Cerebellar cortex (tissue), 1 donor: ENCODE data around the gene PSMB10.
"Not testable (repeated sequence)": the region's sequence is repeated elsewhere in the genome, so short reads cannot be mapped to it uniquely, and the experiment has no call there.

Experiments
- DNase-seq: peaks from one replicate; pipeline ENCODE4 v3.0.0-alpha.2; 2015; ENCODE audit warnings: low spot score

PSMB10 gene

DNA sequence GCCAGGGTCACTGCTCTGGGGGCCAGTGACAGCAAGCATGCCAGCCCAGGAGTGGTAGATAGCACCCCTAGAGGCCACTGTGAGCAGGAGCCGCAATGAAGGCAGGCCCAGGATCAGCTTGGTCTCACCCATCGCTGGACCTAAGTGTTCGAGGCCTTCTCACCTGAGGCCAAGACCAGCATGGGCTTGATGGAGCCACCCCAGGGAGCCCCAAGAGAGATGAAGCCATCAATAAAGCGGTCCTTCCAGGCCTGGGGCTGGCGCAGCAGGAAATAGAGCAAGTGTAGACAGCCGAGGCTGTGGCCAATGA is 5.5 kb upstream of the PSMB10 start:
- peak; percentile 63 for DNase-seq

DNA sequence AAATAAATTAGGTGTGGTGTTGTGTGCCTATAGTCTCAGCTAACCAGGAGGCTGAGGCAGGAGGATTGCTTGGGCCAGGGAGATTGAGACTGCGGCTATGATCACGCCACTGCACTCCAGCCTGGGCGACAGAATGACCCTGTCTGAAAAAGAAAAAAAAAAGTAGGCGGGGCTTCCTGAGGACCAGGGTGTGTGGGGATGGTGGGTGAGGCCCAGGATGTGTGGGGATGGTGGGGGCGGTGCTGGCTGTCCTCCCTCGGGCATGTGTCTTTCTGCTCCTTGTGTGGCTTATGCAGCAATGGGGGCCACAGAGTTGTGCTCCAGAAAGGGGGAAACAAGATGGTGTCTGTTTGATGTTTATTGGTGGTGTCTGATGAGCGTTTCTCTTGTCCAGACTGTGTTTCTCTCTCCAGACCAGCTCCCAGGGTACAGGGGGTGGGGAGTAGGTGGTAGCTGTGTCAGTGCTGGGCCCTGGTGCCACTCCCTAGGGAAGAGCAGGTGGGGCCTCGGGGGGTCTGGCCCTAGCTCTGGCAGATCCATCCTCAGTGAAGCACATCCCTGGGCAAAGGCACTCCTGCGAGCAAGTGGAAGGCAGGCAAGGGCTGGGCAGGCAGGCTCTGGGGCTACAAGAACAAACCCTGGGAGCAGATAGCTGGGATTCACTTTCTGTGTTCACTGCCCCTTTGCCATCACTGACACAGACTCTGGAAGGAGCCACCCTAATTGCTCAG is 5.0 kb upstream of the PSMB10 start:
- DNase-seq, result no peak

DNA sequence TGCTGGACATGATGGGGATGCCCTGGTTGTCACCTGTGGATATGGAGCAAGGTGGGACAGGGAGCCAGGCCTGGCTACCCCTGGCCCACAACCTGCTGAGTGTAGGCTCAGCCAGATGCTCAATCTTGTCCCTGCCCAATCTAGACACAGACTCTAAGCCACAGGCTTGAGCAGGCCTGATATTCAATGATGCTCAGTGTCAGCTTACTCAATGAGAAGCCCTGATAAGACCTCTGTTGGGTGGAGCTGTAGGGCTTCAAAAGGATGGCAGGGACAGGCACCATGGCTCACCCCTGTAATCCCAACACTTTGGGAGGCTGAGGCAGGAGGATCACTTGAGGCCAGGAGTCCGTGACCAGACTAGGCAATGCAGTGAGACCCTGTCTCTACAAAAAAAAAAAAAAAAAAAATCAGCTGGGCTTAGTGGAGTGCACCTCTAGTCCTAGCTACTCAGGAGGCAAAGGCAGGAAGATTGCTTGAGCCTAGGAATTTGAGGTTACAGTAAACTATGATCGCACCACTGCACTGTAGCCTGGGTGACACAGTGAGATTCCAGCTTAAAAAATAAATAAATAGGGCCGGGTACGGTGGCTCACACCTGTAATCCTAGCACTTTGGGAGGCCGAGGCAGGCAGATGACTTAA is 3.9 kb upstream of the PSMB10 start:
- no peak for DNase-seq

DNA sequence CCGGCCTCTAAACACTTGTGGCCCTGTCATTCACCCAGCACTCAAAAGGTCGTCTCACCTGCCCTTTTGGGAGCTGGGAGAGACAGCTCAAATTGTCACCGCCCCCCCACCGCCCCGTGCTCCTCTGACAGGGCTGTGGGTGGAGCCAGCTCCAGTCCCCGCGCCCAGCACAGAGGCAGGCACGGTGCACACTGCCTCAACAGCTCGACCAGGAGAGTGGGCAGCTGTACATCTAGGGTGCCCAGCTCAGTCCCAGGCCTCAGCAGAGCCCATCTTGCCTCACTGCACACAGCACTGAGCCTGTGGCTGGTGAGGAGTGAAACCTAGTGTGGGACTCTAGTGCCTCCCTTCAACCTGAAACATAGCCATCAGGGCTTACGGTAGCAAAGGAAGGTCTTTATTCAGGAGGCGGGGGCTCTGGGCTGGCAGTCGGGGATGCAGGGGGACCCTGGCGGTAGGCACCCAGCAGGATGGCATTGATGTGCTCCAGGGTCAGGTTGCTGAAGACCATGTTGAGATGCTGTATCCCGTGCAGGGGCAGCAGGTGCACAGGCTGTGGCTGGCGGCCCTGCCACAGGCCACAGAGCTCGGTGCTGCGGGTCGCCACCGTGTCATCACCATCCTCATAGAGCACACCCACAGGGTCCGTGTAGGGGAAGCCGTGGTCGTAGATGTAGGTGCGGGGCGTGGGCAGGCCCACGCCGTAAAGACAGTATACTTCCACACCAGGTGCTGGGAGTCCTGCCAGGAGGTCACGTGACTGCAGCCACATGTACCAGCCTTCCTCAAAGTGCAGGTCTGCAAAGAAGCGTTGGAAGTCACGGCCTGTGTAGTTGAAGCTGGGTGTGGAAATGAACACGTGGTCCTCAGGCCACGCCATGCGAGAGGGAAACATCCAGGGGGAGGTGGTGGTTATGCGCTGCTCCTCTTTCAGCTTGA is 3.1 kb upstream of the PSMB10 start:
- DNase-seq, result no peak

DNA sequence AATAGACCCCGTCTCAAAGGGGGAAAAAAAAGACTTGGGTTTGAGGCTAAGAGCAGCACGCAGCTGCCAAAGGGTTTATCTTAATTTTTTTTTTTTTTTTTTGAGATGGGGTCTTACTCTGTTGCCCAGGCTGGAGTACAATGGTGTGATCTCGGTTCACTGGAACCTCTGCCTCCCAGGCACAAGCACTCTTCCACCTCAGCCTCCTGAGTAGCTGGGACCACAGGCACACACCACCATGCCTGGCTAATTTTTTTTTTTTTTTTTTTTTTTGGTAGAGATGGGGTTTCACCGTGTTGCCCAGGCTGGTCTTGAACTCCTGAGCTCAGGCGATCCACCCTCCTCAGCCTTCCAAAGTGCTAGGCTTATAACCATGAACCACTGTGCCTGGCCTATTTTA is 1.1 kb upstream of the PSMB10 start:
- not testable (repeated sequence) for DNase-seq

DNA sequence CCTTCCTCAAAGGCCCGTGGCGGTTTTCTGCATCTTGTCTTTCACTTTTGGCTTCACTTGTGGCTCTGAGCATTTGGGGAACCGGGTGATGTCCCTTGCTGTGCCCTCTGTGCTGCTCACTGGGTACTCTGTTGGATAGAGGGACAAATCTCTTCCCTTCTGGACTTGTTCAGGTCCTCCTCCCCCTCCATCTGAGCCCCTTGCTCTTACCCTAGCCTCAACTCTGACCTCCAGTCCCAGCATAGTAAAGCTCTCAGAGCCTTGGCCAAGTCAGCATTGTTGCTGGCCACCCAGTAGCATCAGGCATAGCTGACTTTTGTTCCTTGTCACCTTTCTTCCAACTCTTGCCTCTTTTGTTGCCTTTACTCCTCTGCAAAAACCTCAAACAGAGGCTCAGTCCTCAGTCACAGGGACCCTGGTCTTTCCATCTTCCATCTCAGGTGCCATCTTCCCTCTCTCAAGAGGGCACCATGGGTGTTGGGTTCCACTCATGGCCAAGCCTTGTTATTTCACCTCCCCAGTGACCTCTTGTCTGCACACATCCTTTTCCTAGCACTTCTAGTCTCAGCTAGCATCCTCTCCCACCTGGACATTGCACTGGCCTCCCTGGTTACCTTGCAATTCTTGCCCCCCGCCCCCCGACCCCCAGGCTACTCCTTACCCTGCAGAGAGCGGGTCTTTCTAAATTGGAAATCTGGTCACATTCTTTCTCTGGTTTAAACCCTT is 393 bp upstream of the PSMB10 start:
- DNase-seq, result no peak

DNA sequence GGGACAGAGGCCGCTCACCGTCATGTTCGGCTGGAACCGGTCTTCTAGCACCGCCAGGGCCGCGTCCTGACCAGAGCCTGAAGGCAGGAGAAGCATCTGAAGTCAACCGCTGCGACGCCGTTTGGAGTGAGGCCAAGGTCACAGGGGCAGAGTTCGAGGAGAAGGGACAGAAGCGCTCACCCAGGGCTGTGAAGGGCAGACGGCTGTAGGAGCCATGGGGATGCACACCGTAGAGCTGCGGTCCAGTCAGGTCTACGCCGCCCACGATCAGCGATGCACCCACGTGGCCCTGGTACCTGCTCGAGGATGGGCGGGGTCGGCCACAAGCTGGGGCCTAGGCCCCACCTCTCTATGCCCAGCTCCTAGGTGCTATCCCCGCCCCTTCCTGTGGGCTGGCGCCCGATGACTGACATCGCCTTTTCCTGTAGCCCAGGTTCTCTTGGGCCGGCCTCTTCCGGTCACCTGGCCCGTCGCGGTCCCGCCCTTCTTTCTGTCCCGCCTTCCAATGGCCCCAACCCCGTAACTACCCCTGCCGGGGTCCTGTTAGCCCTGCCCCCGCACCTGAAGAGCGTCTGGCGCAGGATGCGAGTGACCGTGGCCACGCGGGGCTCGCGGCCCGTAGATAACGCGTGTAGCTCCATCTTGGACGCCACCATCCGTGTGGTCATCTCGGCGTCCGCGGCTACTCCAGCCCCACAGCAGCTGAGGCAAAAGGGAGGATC is 1.1 kb downstream of the PSMB10 start:
- DNase-seq, result peak; percentile 99

DNA sequence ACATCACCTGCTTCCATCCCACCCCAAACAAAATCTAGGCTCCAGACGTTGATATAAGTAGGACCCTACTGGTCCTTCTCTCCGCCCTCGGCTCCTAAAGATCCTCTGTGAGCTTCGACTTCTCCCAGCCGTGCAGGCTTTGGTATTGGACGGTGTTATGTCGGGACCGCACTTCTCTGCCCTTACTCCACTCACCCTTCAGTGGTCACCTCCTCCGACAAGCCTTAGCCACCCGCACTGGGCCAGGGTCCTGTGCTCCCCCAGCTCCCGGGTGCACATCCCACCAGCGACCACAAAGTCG is 1.6 kb downstream of the PSMB10 start:
- DNase-seq, result no peak

DNA sequence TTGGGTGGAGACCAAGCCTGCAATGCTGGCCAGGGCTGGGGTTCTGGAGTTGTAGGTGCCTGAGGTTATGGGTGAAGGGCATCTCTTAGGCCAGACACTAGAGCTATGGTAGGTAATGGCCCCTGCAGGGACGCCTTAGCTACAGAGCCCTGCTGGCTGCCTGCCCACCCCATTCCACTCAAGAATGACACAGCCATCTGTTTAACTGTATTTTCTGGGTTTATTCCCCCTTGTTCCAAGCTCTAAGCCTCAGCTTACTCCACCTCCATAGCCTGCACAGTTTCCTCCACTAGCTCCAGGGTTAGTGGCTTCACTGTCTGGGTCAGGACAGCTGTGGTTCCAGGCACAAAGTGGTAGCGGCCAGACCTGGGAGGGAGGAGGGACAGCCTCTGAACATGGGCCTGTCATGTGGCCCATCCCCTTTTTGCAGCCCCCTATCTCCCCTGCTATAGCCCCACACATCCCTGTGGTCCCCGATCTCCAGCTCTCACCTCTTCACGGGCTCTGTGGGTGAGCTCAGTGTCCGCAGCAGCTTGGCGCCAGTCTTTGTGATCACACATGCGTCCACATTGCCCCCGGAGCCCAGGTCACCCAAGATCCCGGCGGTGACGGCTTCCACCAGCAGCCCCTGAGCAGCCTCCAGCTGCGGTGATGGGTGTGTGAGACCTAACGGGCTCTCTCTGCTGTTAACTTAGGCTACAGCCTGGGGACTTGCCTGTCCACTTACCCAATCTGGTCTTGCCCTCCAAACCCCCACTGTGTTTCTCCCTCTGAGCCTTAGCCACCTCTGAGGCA is 2.1 kb downstream of the PSMB10 start:
- no peak for DNase-seq

DNA sequence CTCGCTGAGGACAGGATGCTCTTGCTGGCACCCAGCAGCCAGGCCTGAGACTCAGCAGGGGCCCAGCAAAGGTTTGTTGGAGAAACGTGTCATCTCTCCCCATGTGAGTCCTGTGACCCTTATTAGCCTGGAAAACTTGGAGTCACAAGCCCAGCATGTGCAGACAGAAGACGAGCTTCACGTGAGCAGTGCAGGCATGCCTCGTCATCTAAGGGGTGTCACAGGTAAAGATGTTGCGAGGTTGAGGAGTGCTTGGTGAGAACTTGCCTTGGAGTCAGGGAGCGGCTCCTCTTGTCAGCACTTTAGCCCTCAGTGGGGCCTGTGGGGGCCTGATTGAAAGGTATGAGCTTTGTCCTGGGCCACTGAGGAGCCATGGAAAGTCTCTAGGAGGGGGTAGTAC is 2.8 kb downstream of the PSMB10 start:
- DNase-seq, result no peak

DNA sequence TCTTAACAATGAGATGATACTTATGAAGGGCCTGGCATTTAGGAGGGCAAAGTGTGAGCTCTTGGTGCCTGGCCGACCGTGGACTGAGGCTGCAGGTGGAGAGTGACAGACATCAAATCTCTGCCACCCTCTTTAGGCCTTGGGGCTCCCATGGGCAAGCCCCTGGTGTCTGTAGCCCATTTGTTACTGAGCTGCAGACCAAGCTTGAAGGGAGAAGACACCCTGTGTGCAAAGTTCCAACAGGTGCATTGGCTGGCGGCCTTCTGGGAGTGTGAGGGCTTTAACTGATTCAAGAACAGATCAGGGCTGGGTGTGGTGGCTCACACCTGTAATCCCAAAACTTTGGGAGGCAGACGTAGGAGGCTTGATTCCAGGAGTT is 4.2 kb downstream of the PSMB10 start:
- no peak for DNase-seq

DNA sequence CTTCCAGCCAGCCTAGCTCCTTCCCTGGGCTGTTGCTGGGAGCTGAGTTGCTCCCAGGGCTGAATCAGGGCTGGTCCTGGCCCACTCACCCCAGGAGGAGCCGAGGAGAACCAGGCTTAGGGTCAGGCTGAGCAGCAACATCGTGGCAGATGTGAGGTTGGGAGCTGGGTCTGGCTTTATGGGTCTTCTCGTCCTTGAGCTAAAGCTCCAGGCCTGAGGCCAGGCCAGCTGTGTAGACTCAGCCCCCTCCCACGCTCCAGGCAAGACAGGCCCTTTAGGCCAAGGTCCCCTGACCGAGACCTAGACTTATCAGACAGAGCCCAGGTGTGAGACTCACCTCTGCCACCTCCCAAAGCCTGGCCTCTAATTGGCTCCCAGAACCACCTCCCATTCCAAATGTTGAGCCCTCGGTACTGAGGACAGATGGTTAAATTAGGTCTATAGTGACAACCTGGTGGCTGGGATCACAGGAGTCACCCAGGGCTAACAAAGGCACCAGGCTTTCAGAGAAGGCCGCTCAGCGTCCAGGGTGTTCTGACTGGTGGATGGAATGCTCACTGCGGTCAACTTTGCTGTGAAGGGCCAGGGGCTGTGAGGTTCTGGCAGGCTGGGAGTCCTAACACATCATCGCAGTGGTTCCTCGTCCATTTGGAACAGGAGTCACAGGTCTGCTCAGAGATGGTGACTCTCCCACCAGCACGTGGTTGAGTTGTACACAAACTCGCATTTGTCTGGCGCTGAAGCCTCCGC is 4.8 kb downstream of the PSMB10 start, which contains the start of gene CTRL:
Gene CTRL, minus strand, starts transcription at position 151 of the 750 bp plus-strand sequence. Its CDS starts 10 bp downstream, at position 141.
- DNase-seq, result no peak

DNA sequence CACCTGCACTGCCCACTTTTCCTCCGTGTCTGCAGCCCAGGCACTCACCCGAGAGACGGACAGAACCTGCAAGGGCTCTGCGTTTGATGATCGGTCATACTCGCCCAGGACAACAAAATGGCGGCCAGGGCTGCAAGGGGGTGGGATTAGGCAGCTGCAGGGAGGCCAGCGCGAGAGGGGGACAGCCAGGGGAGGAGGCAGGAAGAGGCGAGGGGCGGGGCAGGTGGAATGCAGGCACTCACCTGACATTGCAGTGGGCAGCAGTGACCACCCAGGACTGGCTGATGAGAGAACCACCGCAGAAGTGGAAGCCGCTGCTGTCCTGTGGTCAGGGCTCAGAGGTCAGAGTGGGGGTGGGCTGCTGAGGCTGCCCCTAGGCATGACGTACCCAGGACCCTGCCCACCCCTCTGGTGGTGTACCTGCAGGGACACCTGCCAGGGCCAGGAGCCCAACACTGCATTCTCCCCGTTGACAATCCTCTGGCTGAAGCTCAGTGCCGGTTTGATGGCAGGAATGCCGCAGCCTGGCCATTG is 5.9 kb downstream of the PSMB10 start:
- DNase-seq, result no peak

DNA sequence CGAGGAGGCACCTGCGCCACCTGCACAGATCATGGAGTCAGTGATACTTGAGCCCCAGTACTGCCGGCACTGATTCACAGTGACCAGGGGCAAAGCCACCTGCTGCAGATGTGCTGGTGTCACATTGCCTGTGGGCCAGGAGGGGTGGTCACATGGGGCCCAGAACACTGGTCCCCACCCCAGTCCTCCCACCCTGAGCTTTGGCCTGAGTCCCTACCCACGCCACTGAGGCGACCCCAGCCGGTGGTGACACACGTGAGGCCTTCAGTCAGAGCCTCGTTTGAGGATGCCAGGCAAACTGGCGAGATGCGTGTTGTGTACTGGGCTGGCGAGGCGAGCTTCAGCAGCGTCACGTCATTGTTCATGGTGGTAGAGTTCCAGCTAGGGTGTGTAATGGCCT is 6.5 kb downstream of the PSMB10 start:
- no peak for DNase-seq

DNA sequence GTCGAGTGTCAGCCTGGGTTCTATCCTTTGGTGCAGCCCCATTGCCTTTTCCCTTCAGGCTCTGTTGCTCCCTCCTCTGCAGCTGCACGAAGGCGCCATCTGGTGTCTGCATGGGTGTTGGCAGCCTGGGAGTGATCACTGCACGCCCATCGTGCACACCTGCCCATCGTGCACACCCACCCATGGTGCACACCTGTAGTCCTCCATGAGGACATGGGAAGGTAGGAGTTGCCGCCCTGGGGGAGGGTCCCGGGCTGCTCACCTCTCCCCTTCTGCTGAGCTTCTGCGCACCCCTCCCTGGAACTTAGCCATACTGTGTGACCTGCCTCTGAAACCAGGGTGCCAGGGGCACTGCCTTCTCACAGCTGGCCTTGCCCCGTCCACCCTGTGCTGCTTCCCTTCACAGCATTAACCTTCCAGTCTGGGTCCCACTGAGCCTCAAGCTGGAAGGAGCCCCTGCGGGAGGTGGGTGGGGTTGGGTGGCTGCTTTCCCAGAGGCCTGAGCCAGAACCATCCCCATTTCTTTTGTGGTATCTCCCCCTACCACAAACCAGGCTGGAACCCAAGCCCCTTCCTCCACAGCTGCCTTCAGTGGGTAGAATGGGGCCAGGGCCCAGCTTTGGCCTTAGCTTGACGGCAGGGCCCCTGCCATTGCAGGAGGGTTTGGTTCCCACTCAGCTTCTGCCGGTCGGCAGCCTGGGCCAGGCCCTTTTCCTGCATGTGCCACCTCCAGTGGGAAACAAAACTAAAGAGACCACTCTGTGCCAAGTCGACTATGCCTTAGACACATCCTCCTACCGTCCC is 7.9 kb downstream of the PSMB10 start:
- DNase-seq, result peak; percentile 83

DNA sequence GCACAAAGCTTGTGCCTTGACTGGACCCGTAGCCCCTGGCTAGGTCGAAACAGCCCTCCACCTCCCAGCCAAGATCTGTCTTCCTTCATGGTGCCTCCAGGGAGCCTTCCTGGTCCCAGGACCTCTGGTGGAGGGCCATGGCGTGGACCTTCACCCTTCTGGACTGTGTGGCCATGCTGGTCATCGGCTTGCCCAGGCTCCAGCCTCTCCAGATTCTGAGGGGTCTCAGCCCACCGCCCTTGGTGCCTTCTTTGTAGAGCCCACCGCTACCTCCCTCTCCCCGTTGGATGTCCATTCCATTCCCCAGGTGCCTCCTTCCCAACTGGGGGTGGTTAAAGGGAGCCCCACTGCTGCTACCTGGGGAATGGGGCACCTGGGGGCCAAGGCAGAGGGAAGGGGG is 8.5 kb downstream of the PSMB10 start:
- DNase-seq, result no peak

DNA sequence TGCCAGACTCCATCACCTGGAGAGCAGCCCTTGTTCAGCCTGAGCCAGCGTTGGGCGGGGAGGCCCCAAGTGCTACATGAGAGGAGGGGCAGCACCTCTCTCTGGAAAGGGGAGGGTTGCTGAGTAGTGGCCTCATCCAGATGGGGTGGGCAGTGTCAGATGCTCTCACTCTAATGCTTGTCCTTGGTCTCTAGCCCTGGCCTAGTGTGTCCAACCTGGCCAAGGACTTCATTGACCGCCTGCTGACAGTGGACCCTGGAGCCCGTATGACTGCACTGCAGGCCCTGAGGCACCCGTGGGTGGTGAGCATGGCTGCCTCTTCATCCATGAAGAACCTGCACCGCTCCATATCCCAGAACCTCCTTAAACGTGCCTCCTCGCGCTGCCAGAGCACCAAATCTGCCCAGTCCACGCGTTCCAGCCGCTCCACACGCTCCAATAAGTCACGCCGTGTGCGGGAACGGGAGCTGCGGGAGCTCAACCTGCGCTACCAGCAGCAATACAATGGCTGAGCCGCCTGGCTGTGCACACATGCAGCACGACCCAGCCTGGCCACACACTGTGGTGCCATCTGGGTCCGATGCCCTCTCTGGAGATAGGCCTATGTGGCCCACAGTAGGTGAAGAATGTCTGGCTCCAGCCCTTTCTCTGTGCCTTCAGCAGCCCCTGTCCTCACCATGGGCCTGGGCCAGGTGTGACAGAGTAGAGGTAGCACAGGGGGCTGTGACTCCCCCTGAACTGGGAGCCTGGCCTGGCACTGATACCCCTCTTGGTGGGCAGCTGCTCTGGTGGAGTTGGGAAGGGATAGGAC is 9.3 kb downstream of the PSMB10 start:
- DNase-seq, result peak; percentile 71

DNA sequence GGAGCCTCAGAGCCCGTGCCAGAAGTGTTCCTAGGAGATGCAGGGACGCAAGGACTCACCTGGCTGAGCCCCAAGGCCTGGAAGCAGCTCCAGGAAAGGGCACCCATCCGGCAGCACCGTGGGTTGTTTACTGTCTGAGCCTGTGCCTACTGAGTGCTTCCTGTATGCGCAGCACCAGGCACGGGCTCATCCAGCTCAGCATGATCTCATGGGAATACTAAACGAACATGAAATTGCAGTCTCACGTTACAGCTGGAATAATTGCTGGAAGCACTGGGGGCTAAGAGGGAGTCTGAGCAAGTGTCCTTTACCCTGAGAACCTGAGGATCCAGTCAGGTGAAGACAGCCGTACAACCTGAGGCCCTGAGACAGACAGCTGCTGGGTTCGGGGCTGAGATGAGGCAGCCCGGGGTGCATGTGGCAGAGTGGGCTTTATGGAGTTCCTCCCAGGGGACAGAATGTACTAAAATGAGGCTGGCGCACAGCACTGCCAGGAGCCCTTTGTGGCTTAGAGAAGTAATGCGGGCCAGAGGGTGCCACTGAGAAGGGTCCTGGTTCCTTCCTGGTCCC is 10.4 kb downstream of the PSMB10 start:
- DNase-seq, result no peak
